ES-I3 (cell line): Measurements from ENCODE around the gene WNT3A.

Experiments
- H3K36me3 ChIP-seq: 2 replicates; pipeline ENCODE4 v1.6.1; 2013; ENCODE audit warnings: mild to moderate bottlenecking, low read length, control low read depth, moderate library complexity; ENCODE audit not compliant: insufficient read depth
- H3K4me1 ChIP-seq: 2 replicates; pipeline ENCODE4 v1.6.1; 2013; ENCODE audit warnings: mild to moderate bottlenecking, control low read depth, low read length; ENCODE audit not compliant: insufficient read depth
- H3K9ac ChIP-seq: 2 replicates; pipeline ENCODE4 v1.6.1; 2013; ENCODE audit warnings: low read depth, mild to moderate bottlenecking, low read length, moderate library complexity
- H3K9me3 ChIP-seq: 2 replicates; pipeline ENCODE4 v1.6.1; 2013; ENCODE audit warnings: mild to moderate bottlenecking, low read length, moderate library complexity; ENCODE audit not compliant: control insufficient read depth, insufficient read depth

Gene WNT3A

DNA sequence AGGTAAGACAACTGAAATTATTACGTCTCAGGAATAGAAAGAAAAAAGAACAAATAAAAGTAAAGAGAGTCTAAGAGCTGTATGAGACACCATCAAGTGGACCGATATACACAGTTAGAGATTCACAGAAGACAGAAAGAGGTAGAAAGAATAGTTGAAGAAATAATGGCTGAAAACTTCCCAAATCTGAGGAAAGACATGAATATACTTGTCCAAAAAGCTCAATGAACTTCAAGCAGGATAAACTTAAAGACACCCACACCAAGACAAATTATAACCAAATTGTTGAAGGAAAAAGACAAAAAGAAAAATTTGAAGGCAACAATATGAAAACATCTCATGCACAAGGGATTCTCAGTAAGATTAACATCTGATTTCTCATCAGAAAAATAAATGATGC lies 19.6 kb upstream of the WNT3A start:
- Histone ChIP-seq H3K4me1 (no peaks in the 10 kb centered on the region), H3K36me3 (no peaks in the 10 kb centered on the region), H3K9ac (no peak overlapping the region), H3K9me3 (no peaks in the 10 kb centered on the region; the same call in 1 of the 2 replicates)

DNA sequence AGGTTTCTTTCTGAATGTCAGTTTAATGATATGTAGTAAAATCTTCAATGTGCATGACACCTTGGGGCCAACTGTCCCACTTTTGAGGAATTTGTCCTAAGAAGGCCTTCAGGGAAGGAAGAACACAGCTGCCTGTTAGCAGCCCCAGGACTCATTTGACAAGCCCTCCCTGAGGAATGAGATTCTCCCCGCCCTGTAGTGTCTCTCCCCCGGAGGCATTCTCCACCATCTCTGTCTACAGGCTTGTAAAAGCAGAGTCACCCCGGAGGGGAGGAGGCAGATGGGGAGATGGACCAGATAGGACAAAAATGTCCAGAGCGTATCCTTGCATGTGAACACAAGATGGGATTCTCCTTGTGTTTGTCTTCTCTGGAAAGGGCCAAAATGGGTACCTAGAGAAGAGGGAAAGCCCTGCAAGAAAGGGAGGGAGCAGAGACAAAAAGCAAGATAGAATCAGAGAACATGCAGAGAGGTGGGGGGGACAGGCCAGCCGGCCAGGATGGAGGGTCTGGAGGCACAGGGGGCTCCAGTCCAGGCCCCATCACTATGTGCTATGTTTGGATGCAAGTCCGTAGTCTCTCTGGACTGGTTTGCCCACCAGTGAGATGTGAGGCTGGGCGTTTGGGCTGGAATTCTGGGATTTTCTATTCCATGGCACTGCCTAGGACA lies 12.0 kb upstream of the WNT3A start:
- Histone ChIP-seq H3K9me3 (peaks cover 3% of the 10 kb centered on the region; the same call in 1 of the 2 replicates), H3K4me1 (no peaks in the 10 kb centered on the region), H3K36me3 (no peaks in the 10 kb centered on the region), H3K9ac (no peak overlapping the region)

DNA sequence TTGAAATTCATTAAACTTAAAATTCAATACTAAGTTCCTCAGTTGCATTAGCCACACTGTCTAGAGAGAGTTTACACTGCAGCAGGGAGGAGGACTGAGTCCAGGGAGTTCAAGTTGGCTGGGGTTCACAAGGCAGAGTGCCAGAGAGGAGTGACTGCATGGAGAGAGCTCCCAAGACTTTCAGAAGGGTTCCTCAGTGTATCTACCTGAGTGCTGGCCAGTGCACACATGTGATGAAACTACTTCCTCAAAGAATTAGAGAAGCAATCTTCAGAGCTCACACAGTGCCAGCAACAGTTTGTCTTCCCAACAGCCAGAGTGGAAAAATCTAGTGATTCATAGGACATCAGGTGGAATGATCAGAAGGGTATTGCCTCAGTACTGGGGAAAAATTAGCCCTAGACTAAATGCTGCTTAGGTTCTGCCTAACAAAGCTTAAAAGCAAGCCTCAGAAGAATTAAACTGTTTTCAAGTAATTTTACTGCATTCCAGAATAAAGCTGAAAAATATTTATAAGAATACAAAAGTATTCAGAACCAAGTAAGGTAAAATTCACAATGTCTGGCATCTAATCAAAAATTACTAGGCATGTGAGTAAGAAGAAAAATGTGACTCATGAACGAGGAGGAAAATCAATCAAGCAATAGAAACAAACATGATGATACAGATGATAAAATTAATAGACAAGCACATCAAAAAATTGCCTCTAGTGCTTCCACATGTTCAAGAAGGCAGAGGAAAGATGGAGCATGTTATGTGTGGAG lies 10.4 kb upstream of the WNT3A start:
- no peak overlapping the region for H3K9ac ChIP-seq
- no peaks in the 10 kb centered on the region for H3K36me3 ChIP-seq
- H3K4me1 ChIP-seq: no peaks in the 10 kb centered on the region
- H3K9me3 ChIP-seq: peaks cover 3% of the 10 kb centered on the region; the same call in 1 of the 2 replicates

DNA sequence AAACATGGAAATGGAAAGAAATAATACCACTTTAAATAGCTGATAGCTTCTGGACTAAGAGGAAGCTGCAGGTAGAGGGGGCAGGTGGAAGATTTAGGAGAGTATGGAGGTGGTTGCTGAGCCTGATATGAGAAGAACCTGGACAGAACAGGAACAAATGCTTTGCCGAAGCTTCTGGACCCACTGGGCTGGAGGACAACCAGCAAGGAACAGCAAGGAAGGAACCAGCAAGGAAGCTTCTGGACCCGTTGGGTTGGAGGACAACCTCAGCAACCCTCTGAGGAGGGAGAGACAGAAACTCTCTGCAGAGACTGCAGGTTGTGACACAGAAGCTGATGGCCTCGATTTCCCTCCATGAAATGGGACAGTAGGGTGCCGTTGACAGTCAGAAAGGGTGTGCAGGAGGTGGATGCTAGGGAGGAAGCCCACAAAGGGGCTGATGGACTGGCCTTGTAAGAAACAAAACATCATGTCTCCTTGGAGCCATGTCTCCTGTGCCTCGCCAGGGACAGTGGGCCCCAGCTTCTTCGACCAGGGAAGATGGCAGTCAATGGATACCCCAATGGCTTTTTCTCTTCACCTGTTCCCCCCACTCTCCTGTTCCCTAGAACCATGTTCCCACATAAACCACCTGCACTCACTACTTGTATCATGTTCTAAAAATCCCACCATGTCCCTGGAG lies 8.3 kb upstream of the WNT3A start:
- no peak overlapping the region for H3K9ac ChIP-seq
- H3K4me1 ChIP-seq: no peaks in the 10 kb centered on the region
- no peaks in the 10 kb centered on the region for H3K36me3 ChIP-seq
- H3K9me3 ChIP-seq: peaks cover 3% of the 10 kb centered on the region; the same call in 1 of the 2 replicates

DNA sequence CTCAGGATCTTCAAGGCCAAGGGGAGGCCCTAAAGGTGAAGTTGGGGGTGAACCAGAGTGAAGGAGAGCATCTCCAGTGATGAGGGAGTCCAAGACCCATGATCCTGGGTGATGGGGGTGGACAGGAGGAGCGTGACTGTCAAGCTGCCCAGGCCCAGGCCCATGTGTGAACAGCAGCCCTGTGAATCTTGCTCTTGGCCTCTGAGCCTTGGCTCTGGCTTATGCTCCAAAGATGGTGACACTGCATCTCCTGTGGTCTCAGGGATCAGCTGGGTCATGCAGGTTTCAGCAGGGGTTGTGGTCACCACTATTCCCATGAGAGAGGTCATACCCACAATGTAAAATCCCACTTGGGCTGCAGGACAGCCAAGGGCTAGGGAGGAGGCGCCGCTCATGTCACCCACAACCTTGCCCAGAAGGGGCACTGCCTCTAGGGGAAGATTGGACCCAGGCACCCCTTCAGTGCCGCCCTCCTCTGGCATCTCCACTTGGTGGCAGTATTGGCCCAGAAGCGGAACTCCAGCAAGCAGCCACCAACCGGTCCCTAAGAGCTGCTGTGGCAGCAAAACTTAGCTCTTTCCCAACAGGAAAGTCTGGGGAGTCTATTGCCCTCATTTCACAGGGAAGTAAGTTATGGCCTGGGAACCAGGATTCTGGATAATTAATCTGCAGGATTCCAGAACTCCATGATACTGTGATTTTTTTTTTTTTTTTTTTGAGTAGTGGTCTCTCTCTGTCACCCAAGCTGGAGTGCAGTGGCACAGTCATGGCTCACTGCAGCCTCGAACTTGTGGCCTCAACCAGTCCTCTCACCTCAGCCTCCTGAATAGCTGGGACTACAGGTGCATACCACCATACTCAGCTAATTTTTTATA lies 7.5 kb upstream of the WNT3A start:
- no peak overlapping the region for H3K9ac ChIP-seq
- H3K9me3 ChIP-seq: peaks cover 3% of the 10 kb centered on the region; the same call in 1 of the 2 replicates
- no peaks in the 10 kb centered on the region for H3K36me3 ChIP-seq
- no peaks in the 10 kb centered on the region for H3K4me1 ChIP-seq

DNA sequence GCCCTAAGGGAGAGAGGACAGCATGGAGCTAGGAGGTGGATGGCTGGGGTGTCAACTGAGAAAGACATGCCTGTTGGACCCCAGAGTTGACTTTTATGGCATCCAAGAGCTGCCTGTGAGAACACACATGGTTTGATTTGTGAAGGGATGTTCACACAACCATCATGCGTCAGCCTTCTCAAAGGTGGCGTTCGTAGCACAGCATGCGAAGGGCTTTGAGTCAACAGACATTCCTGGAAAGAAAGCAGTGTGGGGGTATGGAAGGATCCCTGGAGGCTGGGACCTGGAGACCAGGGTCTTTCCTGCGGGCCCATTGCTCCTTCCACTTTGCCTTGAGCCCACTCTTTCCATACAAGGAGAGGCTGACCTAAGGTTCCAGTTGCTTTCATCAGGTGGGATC lies 6.4 kb upstream of the WNT3A start:
- Histone ChIP-seq H3K36me3 (no peaks in the 10 kb centered on the region), H3K9me3 (peaks cover 3% of the 10 kb centered on the region; the same call in 1 of the 2 replicates), H3K9ac (no peak overlapping the region), H3K4me1 (peaks cover 2% of the 10 kb centered on the region; the same call in 1 of the 2 replicates)

DNA sequence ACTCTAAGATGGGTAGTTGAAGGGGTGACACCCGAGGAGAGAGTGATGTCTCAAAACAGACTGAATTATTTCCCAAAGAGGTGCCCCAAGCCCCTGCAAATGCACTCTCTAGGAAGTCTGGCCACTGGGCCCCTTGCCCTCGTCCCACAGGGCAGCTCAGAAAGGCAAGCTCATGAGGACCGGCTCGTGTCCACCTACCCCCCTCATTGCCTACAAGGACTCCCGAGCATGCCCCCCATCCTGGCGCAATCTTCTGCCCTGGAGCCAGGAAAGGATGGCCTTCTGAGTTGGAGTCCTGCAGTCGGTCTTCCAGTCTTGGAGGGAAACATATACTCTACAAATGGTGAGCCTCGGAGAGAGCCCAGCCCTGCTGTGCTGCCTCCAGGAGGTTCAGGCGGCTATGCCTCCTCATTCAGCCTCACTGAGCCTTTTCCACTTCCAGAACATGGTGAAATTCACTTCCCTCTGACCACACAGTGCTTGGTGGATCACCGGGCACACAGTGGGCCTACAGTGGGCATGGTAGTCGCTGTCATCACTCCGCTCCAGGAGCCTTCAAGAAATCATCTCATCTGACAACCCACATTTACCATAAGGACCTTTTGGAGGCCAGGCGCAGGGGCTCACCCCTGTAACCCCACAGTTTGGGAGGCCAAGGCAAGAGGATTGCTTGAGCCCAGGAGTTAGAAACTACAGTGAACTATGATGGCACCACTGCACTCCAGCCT lies 5.8 kb upstream of the WNT3A start:
- Histone ChIP-seq H3K4me1 (peaks cover 5% of the 10 kb centered on the region; the same call in 1 of the 2 replicates), H3K36me3 (no peaks in the 10 kb centered on the region), H3K9ac (no peak overlapping the region), H3K9me3 (peaks cover 3% of the 10 kb centered on the region; the same call in 1 of the 2 replicates)

DNA sequence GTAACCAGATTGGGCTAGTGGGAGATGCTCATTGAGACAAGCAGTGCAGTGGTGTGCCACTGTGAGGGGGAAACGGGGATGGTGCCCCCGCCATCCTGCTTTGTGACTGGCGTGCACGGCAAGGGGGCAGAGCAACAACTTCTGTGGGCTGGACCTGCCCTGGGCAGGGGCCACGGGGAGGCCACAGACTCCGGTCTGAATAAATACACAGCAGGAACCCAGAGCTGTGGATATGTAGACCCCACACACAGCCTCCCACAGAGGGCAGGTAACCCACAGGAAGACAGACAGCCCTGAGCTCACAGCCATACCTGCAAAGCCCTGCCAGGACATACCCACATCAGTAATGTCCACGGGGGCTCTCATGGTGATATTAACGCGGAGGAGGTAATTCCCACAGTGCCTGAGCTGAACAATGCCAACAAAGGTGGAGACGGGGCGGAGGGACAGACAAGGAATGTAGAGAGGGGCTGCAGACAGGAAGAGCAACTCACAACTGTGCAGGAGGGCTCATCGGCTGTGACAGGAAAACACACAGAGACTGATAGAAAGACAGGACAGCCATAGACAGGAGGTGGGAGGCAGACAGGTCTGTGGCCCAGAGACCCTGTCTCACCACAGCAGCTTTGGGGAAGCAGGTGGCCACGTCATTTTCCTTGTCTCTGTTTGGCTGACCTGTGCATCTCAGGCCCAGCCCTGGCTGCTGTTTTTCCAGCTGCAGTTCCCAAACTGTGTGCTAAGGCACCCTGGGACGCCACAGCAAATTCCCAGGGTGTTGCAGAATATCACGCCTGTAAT lies 4.9 kb upstream of the WNT3A start:
- Histone ChIP-seq H3K36me3 (no peaks in the 10 kb centered on the region), H3K9me3 (peaks cover 2% of the 10 kb centered on the region; the same call in 1 of the 2 replicates), H3K4me1 (peaks cover 5% of the 10 kb centered on the region; the same call in 1 of the 2 replicates), H3K9ac (no peak overlapping the region)

DNA sequence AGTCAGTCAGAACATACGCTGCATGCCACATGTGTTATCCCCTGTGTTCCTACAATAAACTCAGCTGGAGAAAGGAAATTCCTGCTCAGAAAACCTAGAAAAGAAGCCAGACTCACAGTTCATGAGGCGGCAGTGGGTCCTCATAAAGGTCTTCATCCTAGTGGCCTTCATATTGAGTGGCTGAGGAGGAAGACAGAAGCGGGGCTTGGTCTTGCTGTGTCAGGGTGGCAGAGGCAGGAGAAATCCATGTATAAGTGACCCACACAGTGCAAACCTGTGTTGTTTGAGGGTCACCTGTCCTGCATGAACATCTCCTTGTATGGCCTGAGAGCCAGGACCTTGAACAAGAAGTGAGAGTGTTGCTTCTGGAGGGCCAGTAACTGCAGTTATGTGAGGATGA lies 4.0 kb upstream of the WNT3A start:
- Histone ChIP-seq H3K9ac (no peak overlapping the region), H3K36me3 (no peaks in the 10 kb centered on the region), H3K9me3 (no peaks in the 10 kb centered on the region; the same call in 1 of the 2 replicates), H3K4me1 (peaks cover 5% of the 10 kb centered on the region; the same call in 1 of the 2 replicates)

DNA sequence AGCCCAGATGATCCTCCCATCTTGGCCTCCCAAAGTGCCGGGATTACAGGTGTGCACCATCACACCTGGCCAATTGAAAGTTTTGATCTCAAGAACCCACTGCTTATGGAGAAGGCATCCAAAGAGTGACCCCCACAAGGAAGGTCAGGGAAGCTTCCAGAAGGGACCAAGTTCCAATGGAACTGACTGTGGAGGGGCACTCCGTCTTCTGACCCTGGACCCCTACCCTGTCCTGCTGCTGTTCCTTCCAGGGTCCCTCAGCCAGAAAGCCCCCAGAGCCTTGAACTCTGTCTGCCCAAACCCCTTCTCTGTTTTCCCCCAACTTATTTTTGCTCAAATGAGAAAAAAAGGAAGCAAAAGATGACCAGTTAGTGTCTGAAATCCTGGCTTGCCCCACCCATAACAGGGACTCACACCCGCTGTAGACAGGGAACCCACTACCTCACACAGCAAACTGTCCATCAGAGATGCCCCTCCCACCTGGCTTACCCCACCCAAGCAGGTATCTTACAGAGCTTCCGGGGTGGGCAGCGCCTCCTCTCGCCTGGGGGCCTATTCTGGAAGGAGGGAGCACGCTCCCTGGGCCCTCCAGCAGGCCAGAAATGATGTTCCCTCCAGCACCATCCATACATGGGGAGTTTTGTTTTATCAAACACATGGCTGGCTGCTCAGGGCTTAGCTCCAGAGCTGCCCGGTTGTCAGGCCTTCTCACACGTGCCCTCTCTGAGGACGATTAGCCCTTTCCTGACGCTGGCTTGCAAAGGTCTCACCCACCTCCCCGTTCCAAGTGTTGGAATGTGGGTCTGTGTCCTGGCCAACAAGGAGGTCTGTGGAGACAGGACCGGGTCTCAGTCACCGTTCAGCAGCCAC lies 3.1 kb upstream of the WNT3A start:
- no peak overlapping the region for H3K9ac ChIP-seq
- H3K4me1 ChIP-seq: peaks cover 5% of the 10 kb centered on the region; the same call in 1 of the 2 replicates
- H3K9me3 ChIP-seq: no peaks in the 10 kb centered on the region
- H3K36me3 ChIP-seq: no peaks in the 10 kb centered on the region

DNA sequence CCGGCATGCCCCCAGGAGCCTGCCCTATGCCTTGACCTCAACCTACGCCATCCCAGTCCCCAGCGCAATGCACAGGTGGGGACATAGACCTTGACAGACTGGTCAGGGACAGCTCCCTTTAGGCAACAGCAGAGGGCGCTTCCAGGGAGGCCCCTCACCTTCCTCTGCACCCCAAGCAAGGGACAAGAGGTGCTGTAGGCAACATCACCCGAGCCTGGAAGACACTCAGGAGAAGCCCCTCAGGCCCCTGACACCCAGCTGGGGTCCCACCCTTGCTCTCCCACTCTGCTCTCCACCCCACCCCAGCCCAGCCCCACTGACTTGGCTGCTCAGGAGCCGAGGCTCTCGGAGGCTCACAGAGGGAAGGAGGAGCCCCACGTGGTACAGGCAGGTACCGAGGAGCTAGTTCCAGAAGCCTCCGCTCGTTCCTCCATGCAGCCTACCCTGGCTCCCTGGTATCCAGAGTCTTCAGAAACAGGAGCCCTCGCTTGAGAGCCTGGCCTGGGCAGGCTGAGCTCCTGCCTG lies 2.4 kb upstream of the WNT3A start:
- Histone ChIP-seq H3K36me3 (no peaks in the 10 kb centered on the region), H3K9ac (peak overlapping the region; percentile 25; the same call in 1 of the 2 replicates), H3K4me1 (peaks cover 5% of the 10 kb centered on the region; the same call in 1 of the 2 replicates), H3K9me3 (no peaks in the 10 kb centered on the region)
